ENCODE results near the gene SPATA21.

The SPATA21 gene

GRCh38 chr1:16446116-16446515, 8.9 kb upstream of the SPATA21 start:
- no peak for DNase-seq
- intact Hi-C loops (cut with DNase I; ENCODE audit: low total_unique reads): no loop called here
- peaks cover 34 to 78% (median 58%) of the 10 kb centered on the region in 3 donors for H3K36me3 ChIP-seq
- H3K4me1 ChIP-seq: peaks cover 4 to 28% (median 15%) of the 10 kb centered on the region in 4 donors
- H3K9me3 ChIP-seq: no peaks in the 10 kb centered on the region
- H3K27me3 ChIP-seq: no peaks in the 10 kb centered on the region
- no peak overlapping the region for H3K27ac ChIP-seq
- TF ChIP-seq, protein P1, sequence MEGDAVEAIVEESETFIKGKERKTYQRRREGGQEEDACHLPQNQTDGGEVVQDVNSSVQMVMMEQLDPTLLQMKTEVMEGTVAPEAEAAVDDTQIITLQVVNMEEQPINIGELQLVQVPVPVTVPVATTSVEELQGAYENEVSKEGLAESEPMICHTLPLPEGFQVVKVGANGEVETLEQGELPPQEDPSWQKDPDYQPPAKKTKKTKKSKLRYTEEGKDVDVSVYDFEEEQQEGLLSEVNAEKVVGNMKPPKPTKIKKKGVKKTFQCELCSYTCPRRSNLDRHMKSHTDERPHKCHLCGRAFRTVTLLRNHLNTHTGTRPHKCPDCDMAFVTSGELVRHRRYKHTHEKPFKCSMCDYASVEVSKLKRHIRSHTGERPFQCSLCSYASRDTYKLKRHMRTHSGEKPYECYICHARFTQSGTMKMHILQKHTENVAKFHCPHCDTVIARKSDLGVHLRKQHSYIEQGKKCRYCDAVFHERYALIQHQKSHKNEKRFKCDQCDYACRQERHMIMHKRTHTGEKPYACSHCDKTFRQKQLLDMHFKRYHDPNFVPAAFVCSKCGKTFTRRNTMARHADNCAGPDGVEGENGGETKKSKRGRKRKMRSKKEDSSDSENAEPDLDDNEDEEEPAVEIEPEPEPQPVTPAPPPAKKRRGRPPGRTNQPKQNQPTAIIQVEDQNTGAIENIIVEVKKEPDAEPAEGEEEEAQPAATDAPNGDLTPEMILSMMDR (IDR thresholded peaks at IDR 0.05): no peak
- H3K4me3 ChIP-seq: no peak overlapping the region

GRCh38 chr1:16445052-16445451, 7.8 kb upstream of the SPATA21 start:
- Histone ChIP-seq H3K4me1 (peaks cover 4 to 32% (median 18%) of the 10 kb centered on the region in 4 donors), H3K27ac (no peak overlapping the region), H3K4me3 (no peak overlapping the region), H3K36me3 (peaks cover 33 to 68% (median 49%) of the 10 kb centered on the region in 3 donors), H3K9me3 (no peaks in the 10 kb centered on the region), H3K27me3 (no peaks in the 10 kb centered on the region)
- no peak for DNase-seq
- intact Hi-C loops (cut with DNase I; ENCODE audit: low total_unique reads): no loop called here
- TF ChIP-seq, protein P1 (IDR thresholded peaks at IDR 0.05): no peak

DNA sequence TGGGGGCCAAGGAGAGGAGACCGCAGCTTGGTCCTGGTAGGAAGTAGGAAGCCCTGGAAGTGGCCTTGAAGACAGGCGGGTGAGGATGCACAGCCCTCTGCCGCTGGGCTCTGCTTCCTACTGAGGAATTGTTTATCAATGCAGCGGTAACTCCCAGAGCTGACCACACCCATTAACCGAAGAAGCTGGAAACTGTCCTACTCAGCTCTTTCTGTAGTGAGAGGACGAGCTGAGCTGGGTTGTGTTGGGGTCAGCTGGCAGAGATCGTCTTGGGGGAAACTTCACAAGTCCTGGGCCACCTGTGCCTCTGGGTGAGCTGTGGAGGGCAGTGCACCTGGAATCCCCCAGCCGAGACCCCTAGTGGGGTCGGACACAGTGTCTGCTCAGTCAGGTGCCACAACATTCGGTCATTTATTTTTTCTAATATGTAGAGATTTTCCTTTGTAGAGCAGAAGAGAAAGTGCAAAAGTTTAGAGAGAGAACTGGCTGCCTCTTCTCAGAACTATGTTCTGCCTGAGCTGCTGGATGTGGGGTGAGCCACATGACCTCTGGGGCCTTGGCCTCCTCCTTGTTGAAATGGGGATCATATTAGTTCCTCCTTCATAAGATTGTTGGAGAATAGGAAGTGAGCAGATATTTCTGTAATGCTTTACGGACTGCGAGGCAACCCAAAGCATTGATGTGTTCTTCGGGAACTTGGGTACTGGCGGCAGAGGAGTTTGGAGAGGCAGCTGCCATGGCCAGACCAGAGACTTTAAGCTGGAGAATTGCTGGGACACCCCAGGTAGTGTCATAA, 6.9 kb upstream of the SPATA21 start:
- peaks cover 25 to 59% (median 40%) of the 10 kb centered on the region in 3 donors for H3K36me3 ChIP-seq
- H3K4me3 ChIP-seq: no peak overlapping the region
- no peaks in the 10 kb centered on the region for H3K9me3 ChIP-seq
- TF ChIP-seq, protein P1 (IDR thresholded peaks at IDR 0.05): no peak
- H3K27ac ChIP-seq: no peak overlapping the region
- peaks cover 4 to 33% (median 18%) of the 10 kb centered on the region in 4 donors for H3K4me1 ChIP-seq
- H3K27me3 ChIP-seq: no peaks in the 10 kb centered on the region
- peak in 1 of 2 donors; percentile 31 for DNase-seq
- intact Hi-C loops (cut with DNase I; ENCODE audit: low total_unique reads): no loop called here

- no peak overlapping the region for H3K4me3 ChIP-seq
- intact Hi-C loops (cut with DNase I; ENCODE audit: low total_unique reads): no loop called here
- DNase-seq: no peak
- H3K9me3 ChIP-seq: no peaks in the 10 kb centered on the region
- no peak overlapping the region for H3K27ac ChIP-seq
- peaks cover 4 to 33% (median 18%) of the 10 kb centered on the region in 4 donors for H3K4me1 ChIP-seq
- no peaks in the 10 kb centered on the region for H3K27me3 ChIP-seq
- peaks cover 17 to 47% (median 28%) of the 10 kb centered on the region in 3 donors for H3K36me3 ChIP-seq
- TF ChIP-seq, protein P1 (IDR thresholded peaks at IDR 0.05): no peak
Observed at GRCh38 chr1:16442941-16443340, 5.7 kb upstream of the SPATA21 start.

GRCh38 chr1:16442265-16442664, 5.0 kb upstream of the SPATA21 start:
- Histone ChIP-seq H3K27ac (no peak overlapping the region), H3K27me3 (no peaks in the 10 kb centered on the region), H3K4me1 (peaks cover 4 to 33% (median 18%) of the 10 kb centered on the region in 4 donors), H3K36me3 (peaks cover 12 to 40% (median 23%) of the 10 kb centered on the region in 3 donors), H3K4me3 (no peak overlapping the region), H3K9me3 (no peaks in the 10 kb centered on the region)
- TF ChIP-seq, protein P1 (IDR thresholded peaks at IDR 0.05): no peak
- DNase-seq: peak in 1 of 2 donors; percentile 27
- intact Hi-C loops (cut with DNase I; ENCODE audit: low total_unique reads): no loop called here
